Neural cell (in vitro differentiated cells): ENCODE data around the gene FGF11.

ENCODE experiments used
- CTCF ChIP-seq: fragments of 450-650 bp; IDR thresholded peaks from 2 replicates; pipeline ENCODE4 v1.5.1; 2014; ENCODE audit warnings: antibody characterized with exemption, mild to moderate bottlenecking, moderate library complexity; ENCODE audit not compliant: poor library complexity, severe bottlenecking
- EP300 ChIP-seq: fragments of 450-650 bp; conservative IDR thresholded peaks from 2 replicates; pipeline ENCODE4 v1.6.1; 2014; ENCODE audit warnings: antibody characterized with exemption, mild to moderate bottlenecking, moderate library complexity; ENCODE audit not compliant: poor library complexity, severe bottlenecking
- EZH2 ChIP-seq: fragments of 200-600, 300-800 bp; shearing (Covaris generic), sonication (generic); IDR thresholded peaks from 2 replicates; pipeline ENCODE4 v1.6.1; 2014; ENCODE audit warnings: antibody characterized with exemption, low read length, borderline replicate concordance, mild to moderate bottlenecking; ENCODE audit not compliant: insufficient read depth, poor library complexity, severe bottlenecking
- RAD21 ChIP-seq: fragments of 450-650 bp; conservative IDR thresholded peaks from 2 replicates; pipeline ENCODE4 v1.6.1; 2014; ENCODE audit warnings: antibody characterized with exemption, mild to moderate bottlenecking, moderate library complexity
- TF ChIP-seq, protein P1 (sequence below): IDR thresholded peaks from 2 replicates; pipeline ENCODE4 v1.6.1; 2012; ENCODE audit warnings: borderline replicate concordance

- no peak for TF ChIP-seq CTCF
- TF ChIP-seq EZH2, result no peak
- TF ChIP-seq RAD21, result no peak
- TF ChIP-seq EP300, result no peak
- TF ChIP-seq, protein P1, sequence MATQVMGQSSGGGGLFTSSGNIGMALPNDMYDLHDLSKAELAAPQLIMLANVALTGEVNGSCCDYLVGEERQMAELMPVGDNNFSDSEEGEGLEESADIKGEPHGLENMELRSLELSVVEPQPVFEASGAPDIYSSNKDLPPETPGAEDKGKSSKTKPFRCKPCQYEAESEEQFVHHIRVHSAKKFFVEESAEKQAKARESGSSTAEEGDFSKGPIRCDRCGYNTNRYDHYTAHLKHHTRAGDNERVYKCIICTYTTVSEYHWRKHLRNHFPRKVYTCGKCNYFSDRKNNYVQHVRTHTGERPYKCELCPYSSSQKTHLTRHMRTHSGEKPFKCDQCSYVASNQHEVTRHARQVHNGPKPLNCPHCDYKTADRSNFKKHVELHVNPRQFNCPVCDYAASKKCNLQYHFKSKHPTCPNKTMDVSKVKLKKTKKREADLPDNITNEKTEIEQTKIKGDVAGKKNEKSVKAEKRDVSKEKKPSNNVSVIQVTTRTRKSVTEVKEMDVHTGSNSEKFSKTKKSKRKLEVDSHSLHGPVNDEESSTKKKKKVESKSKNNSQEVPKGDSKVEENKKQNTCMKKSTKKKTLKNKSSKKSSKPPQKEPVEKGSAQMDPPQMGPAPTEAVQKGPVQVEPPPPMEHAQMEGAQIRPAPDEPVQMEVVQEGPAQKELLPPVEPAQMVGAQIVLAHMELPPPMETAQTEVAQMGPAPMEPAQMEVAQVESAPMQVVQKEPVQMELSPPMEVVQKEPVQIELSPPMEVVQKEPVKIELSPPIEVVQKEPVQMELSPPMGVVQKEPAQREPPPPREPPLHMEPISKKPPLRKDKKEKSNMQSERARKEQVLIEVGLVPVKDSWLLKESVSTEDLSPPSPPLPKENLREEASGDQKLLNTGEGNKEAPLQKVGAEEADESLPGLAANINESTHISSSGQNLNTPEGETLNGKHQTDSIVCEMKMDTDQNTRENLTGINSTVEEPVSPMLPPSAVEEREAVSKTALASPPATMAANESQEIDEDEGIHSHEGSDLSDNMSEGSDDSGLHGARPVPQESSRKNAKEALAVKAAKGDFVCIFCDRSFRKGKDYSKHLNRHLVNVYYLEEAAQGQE, result no peak
Measured at GRCh38 chr17:7389924-7390910, 49.1 kb upstream of the FGF11 start.
